VCaP (cell line): ENCODE data around the gene SLCO4A1.

Source experiments
- H3K27ac ChIP-seq: fragments of 450-650 bp; 2 replicates; pipeline ENCODE4 v1.5.1; 2017
- CTCF ChIP-seq: fragments of 450-650 bp; conservative IDR thresholded peaks from 2 replicates; pipeline ENCODE4 v1.5.1; 2017; ENCODE audit warnings: mild to moderate bottlenecking, moderate library complexity

Gene SLCO4A1

GRCh38 chr20:62642051-62642665, at the start of gene SLCO4A1:
TSS of gene SLCO4A1 (plus strand) at chr20:62642503. CDS start at chr20:62656455, 13,952 bp downstream.
- peak within 1 kb of the TSS; percentile 97 for H3K27ac ChIP-seq

GRCh38 chr20:62592506-62593177, 49.7 kb upstream of the SLCO4A1 start:
- no peak overlapping the region for H3K27ac ChIP-seq
- no peak for TF ChIP-seq CTCF

More at GRCh38 chr20:62642051-62642665, at the start of gene SLCO4A1:
- 0 out of 2 replicates have a peak, but pooled peaks have one; percentile 10 for TF ChIP-seq CTCF

- H3K27ac ChIP-seq: no peak overlapping the region
- TF ChIP-seq CTCF: no peak
These were observed 48.7 kb upstream of the SLCO4A1 start for GRCh38 chr20:62593616-62594015.

GRCh38 chr20:62595069-62595468, 47.2 kb upstream of the SLCO4A1 start:
- no peak for TF ChIP-seq CTCF
- no peak overlapping the region for H3K27ac ChIP-seq

- no peak overlapping the region for H3K27ac ChIP-seq
- TF ChIP-seq CTCF: no peak
These were observed 46.8 kb upstream of the SLCO4A1 start for GRCh38 chr20:62595491-62595890.

- TF ChIP-seq CTCF: no peak
- no peak overlapping the region for H3K27ac ChIP-seq
These were observed 45.8 kb upstream of the SLCO4A1 start for GRCh38 chr20:62596486-62596885.

- no peak overlapping the region for H3K27ac ChIP-seq
- no peak for TF ChIP-seq CTCF
These were observed 45.4 kb upstream of the SLCO4A1 start for GRCh38 chr20:62596921-62597320.
